Measurements from ENCODE around the gene TLL1.

DNA sequence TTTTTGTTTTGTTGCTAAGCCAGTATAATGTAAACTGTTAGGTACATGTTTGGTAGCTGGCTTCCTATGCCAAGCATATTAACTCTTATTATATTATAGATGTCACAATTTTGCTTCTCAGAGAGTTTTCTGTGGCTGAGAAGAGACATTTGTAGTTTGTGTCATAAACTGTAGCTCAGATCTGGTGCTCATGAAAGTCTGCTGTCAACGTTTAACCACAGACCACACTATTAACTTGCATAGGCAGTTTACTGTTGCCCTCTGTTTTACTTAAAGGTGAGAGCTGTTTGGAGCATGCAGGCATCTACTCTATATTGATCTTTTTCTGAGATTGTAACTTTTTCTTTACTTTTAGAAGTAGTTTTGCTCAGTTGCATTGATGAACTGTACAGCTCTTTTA is 166.8 kb downstream of the TLL1 start:
- TF ChIP-seq SP1 (IDR thresholded peaks at IDR 0.05) (no peak), FOXA2 (IDR thresholded peaks at IDR 0.05) (no peak)
- TF ChIP-seq, protein P1, sequence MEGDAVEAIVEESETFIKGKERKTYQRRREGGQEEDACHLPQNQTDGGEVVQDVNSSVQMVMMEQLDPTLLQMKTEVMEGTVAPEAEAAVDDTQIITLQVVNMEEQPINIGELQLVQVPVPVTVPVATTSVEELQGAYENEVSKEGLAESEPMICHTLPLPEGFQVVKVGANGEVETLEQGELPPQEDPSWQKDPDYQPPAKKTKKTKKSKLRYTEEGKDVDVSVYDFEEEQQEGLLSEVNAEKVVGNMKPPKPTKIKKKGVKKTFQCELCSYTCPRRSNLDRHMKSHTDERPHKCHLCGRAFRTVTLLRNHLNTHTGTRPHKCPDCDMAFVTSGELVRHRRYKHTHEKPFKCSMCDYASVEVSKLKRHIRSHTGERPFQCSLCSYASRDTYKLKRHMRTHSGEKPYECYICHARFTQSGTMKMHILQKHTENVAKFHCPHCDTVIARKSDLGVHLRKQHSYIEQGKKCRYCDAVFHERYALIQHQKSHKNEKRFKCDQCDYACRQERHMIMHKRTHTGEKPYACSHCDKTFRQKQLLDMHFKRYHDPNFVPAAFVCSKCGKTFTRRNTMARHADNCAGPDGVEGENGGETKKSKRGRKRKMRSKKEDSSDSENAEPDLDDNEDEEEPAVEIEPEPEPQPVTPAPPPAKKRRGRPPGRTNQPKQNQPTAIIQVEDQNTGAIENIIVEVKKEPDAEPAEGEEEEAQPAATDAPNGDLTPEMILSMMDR (IDR thresholded peaks at IDR 0.05; ENCODE audit: low read depth, low read length, missing input control): no peak
- TF ChIP-seq, protein P2, sequence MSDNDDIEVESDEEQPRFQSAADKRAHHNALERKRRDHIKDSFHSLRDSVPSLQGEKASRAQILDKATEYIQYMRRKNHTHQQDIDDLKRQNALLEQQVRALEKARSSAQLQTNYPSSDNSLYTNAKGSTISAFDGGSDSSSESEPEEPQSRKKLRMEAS (IDR thresholded peaks at IDR 0.05): no peak
